GM12878 (cell line): Measurements from ENCODE around the gene SNAI3. TPM values are rescaled to one million over a fixed set of nuclear protein-coding genes. Genes with fewer than 3 reads are reported as not detected.

Source experiments
- ATAC-seq: fragments of 200-7000 bp; cut with Tn5 transposase; 3 replicates; pipeline ENCODE4 v1.9.1; 2020; ENCODE audit warnings: mild to moderate bottlenecking, moderate library complexity
- BruUV-seq: library from RNA; stranded (reverse); fragments of 400-500 nt; replicated peaks from 2 replicates; lab custom pipeline; 2021; lab: Mats Ljungman, UMichigan
- CTCF ChIA-PET: fragments of 300-600 bp; sonication (Branson Sonifier 250); formaldehyde crosslinking; extraction: SDS; loops from one replicate; lab custom pipeline; 2021; ENCODE audit warnings: inconsistent platforms; lab: Yijun Ruan, JAX
- POLR2A ChIA-PET: fragments of 350-600 bp; formaldehyde crosslinking; extraction: SDS; loops from one replicate; lab custom pipeline; 2021; ENCODE audit warnings: inconsistent platforms; lab: Charles Lee
- RAD21 ChIA-PET: fragments of 300-600 bp; sonication (Branson Sonifier 250); formaldehyde crosslinking; loops from one replicate; lab custom pipeline; 2023; ENCODE audit warnings: antibody characterized with exemption; ENCODE audit not compliant: unreplicated experiment; lab: Charles Lee
- SMC1A ChIA-PET: fragments of 300-600 bp; sonication (Branson Sonifier 250); formaldehyde crosslinking; loops from one replicate; lab custom pipeline; 2023; ENCODE audit not compliant: unreplicated experiment, uncharacterized antibody; lab: Charles Lee
- DNase-seq: peaks from one replicate; pipeline ENCODE4 v3.0.0-alpha.2; 2011; ENCODE audit warnings: low read depth, low spot score
- FAIRE-seq: peaks from 3 replicates; lab custom pipeline; 2011; peaks lifted over from hg19 to GRCh38; lab: Jason Lieb, UNC
- H2AFZ ChIP-seq: 2 replicates; pipeline ENCODE4 v1.6.0; 2011; ENCODE audit warnings: low read depth, low read length, control low read depth; ENCODE audit not compliant: control insufficient read depth
- H3K27ac ChIP-seq: 2 replicates; pipeline ENCODE4 v1.5.1; 2011; ENCODE audit warnings: control low read depth; ENCODE audit not compliant: control insufficient read depth, insufficient read depth
- H3K27me3 ChIP-seq, 2 experiments: replicated peaks in 1 of 2; 2 replicates each; pipeline versions ENCODE4 v1.6.0 to v1.6.1; 2011; ENCODE audit warnings: low read length in 1 of 2; ENCODE audit not compliant: control insufficient read depth in 2 of 2, insufficient read depth in 2 of 2
- H3K36me3 ChIP-seq, 2 experiments: 2 replicates each; pipeline ENCODE4 v1.5.1; 2011; ENCODE audit warnings: low read length in 1 of 2; ENCODE audit not compliant: control insufficient read depth in 2 of 2, insufficient read depth in 2 of 2
- H3K4me1 ChIP-seq: 2 replicates; pipeline ENCODE4 v1.6.1; 2011; ENCODE audit warnings: mild to moderate bottlenecking, low read length, moderate library complexity, mixed read lengths; ENCODE audit not compliant: control insufficient read depth, insufficient read depth
- H3K4me2 ChIP-seq: 2 replicates; pipeline ENCODE4 v1.6.0; 2011; ENCODE audit warnings: control low read depth; ENCODE audit not compliant: control insufficient read depth, insufficient read depth
- H3K4me3 ChIP-seq: fragments of 200-600 bp; sonication (generic); 2 replicates; pipeline ENCODE4 v1.5.1; 2016
- H3K79me2 ChIP-seq: 2 replicates; pipeline ENCODE4 v1.6.0; 2011; ENCODE audit warnings: low read length; ENCODE audit not compliant: control insufficient read depth, insufficient read depth
- H3K9ac ChIP-seq: 2 replicates; pipeline ENCODE4 v1.8.0; 2011; ENCODE audit warnings: low read length, control low read depth, mixed read lengths; ENCODE audit not compliant: control insufficient read depth, insufficient read depth
- H3K9me3 ChIP-seq: replicated peaks from 3 replicates; pipeline ENCODE4 v1.5.1; 2011; ENCODE audit warnings: mild to moderate bottlenecking, low read length; ENCODE audit not compliant: control insufficient read depth, insufficient read depth
- H4K20me1 ChIP-seq: 2 replicates; pipeline ENCODE4 v1.6.0; 2011; ENCODE audit not compliant: control insufficient read depth, insufficient read depth
- CBX5 ChIP-seq: sonication (generic); IDR thresholded peaks from 2 replicates; pipeline ENCODE4 v1.6.1; 2016; ENCODE audit warnings: low read depth, moderate library complexity, mild to moderate bottlenecking, inconsistent platforms
- CREM ChIP-seq: IDR thresholded peaks from 2 replicates; pipeline ENCODE4 v1.6.1; 2014; ENCODE audit warnings: antibody characterized with exemption, low read depth
- IKZF1 ChIP-seq: fragments of 450-650 bp; conservative IDR thresholded peaks from 2 replicates; pipeline ENCODE4 v1.6.1; 2017; ENCODE audit warnings: antibody characterized with exemption, mild to moderate bottlenecking
- KLF5 ChIP-seq: fragments of 450-650 bp; IDR thresholded peaks from 2 replicates; pipeline ENCODE4 v1.6.1; 2014; ENCODE audit warnings: mild to moderate bottlenecking; ENCODE audit not compliant: partially characterized antibody
- MEF2A ChIP-seq: IDR thresholded peaks from 2 replicates; pipeline ENCODE4 v1.6.1; 2011; ENCODE audit warnings: low read depth, mild to moderate bottlenecking, low read length, moderate library complexity; ENCODE audit not compliant: insufficient read depth
- PAX8 ChIP-seq: fragments of 450-650 bp; IDR thresholded peaks from 2 replicates; pipeline ENCODE4 v1.6.1; 2017; ENCODE audit warnings: mild to moderate bottlenecking, moderate library complexity
- POLR2A ChIP-seq: IDR thresholded peaks from 2 replicates; pipeline ENCODE4 v1.6.1; 2011; ENCODE audit warnings: low read depth, mild to moderate bottlenecking, low read length
- RAD51 ChIP-seq: fragments of 450-650 bp; IDR thresholded peaks from 2 replicates; pipeline ENCODE4 v1.6.1; 2016; ENCODE audit warnings: moderate library complexity, mild to moderate bottlenecking, inconsistent platforms
- RELA ChIP-seq: fragments of 450-650 bp; IDR thresholded peaks from 2 replicates; pipeline ENCODE4 v1.8.0; 2014; ENCODE audit warnings: borderline replicate concordance; ENCODE audit not compliant: partially characterized antibody
- SUZ12 ChIP-seq: fragments of 200-600 bp; sonication (generic); IDR thresholded peaks from one replicate; pipeline ENCODE4 v1.6.1; 2018; ENCODE audit warnings: antibody characterized with exemption, mild to moderate bottlenecking; ENCODE audit not compliant: unreplicated experiment
- TARDBP ChIP-seq: IDR thresholded peaks from 2 replicates; pipeline ENCODE4 v1.6.1; 2016; ENCODE audit warnings: borderline replicate concordance
- TBL1XR1 ChIP-seq: IDR thresholded peaks from 2 replicates; pipeline ENCODE4 v1.6.1; 2012; ENCODE audit warnings: low read depth, low read length, improper control_type of control experiment
- ZBTB4 ChIP-seq: fragments of 450-650 bp; formaldehyde crosslinking; IDR thresholded peaks from 2 replicates; pipeline ENCODE4 v1.4.0; 2022; ENCODE audit warnings: mild to moderate bottlenecking, moderate library complexity
- ZNF384 ChIP-seq: IDR thresholded peaks from 2 replicates; pipeline ENCODE4 v1.6.1; 2012; ENCODE audit warnings: low read depth, mild to moderate bottlenecking, low read length, improper control_type of control experiment, borderline replicate concordance
- ZNF592 ChIP-seq: fragments of 450-650 bp; IDR thresholded peaks from 2 replicates; pipeline ENCODE4 v1.6.1; 2017; ENCODE audit warnings: mild to moderate bottlenecking, moderate library complexity
- WGBS: methylation state at CpG from one replicate; pipeline ENCODE4 v1.1.6; 2016; ENCODE audit warnings: low lambda C conversion rate; ENCODE audit not compliant: insufficient replicate concordance, insufficient coverage; ENCODE audit errors: missing lambda C conversion rate; 5-methylcytosine and 5-hydroxymethylcytosine counted together
- in situ Hi-C: fragments of 300-500 bp; cut with MboI; formaldehyde crosslinking; loops from 9 replicates; pipeline ENCODE4 v1.14.3; 2018; ENCODE audit warnings: mixed read lengths
- intact Hi-C: fragments of 100-400 bp; cut with micrococcal nuclease; formaldehyde crosslinking; loops from one replicate; pipeline ENCODE4 v1.14.2; 2022; ENCODE audit not compliant: unreplicated experiment
- polyA plus RNA-seq, 11 experiments: library from polyadenylated mRNA; depleted of rRNA in 4 of 11; unstranded in 6 of 11; stranded (reverse) in 5 of 11; fragments of >200 nt; fragmentation: Nextera tagmentation in 4 of 11; fragmentation: Illumina TruSeq in 1 of 11; extraction: Ambion mirVana in 4 of 11; extraction: Trizol in 1 of 11; gene quantifications; 1 replicate in 1 of 11; 2 replicates in 10 of 11; pipeline versions ENCODE4 v1.2.1 to v1.2.3, GENCODE V29; 2011 to 2016; ENCODE audit warnings: inconsistent platforms in 2 of 11, missing spikeins in 2 of 11, low read depth in 1 of 11
- total RNA-seq, 4 experiments: library from RNA; depleted of rRNA in 3 of 4; stranded (reverse); fragments of >200 nt in 3 of 4; fragmentation: Illumina TruSeq in 1 of 4; extraction: Trizol in 1 of 4; gene quantifications; 2 replicates each; pipeline versions ENCODE4 v1.2.1 to v1.2.3, GENCODE V29; 2013 to 2021

Gene SNAI3
- total and polyA plus RNA-seq, 10 of the 15 experiments (the other 5 are each of a cell fraction or from before 2014, with no cell fraction given): 0.21 to 7.4 (median 3.0) TPM

- ATAC-seq: no peak
- POLR2A ChIA-PET: no interaction called here
- no peak for FAIRE-seq
Observed at GRCh38 chr16:88677721-88678120, 8.6 kb downstream of the SNAI3 start.

More at GRCh38 chr16:88677721-88678120, 8.6 kb downstream of the SNAI3 start:
- Histone ChIP-seq H3K4me1 (peaks cover 20% of the 10 kb centered on the region), H4K20me1 (no peaks in the 10 kb centered on the region), H3K9me3 (no peaks in the 10 kb centered on the region), H3K4me3 (no peak overlapping the region), H3K27me3 (no peaks in the 10 kb centered on the region), H3K27ac (no peak overlapping the region), H3K36me3 (no peaks in the 10 kb centered on the region), H3K79me2 (no peaks in the 10 kb centered on the region; the same call in 1 of the 2 replicates), H3K4me2 (no peak overlapping the region), H3K9ac (no peak overlapping the region), H2AFZ (no peak overlapping the region)
- ChIA-PET RAD21 (no interaction called here), CTCF (no interaction called here), SMC1A (no interaction called here)
- WGBS: 90% methylated on average over 13 of the region's 13 CpGs
- no peak for DNase-seq
- BruUV-seq: no TSS peak
- in situ Hi-C loops (no loop called here), intact Hi-C loops (no loop called here)
- TF ChIP-seq CBX5: no peak
- no peak for TF ChIP-seq MEF2A
- no peak for TF ChIP-seq RAD51
- no peak for TF ChIP-seq KLF5
- TF ChIP-seq POLR2A: no peak
- no peak for TF ChIP-seq TARDBP
- TF ChIP-seq SUZ12: no peak
- no peak for TF ChIP-seq RELA
- no peak for TF ChIP-seq ZNF592
- no peak for TF ChIP-seq ZNF384
- TF ChIP-seq ZBTB4 (CRISPR knock-in tag): no peak
- TF ChIP-seq TBL1XR1: no peak
- TF ChIP-seq PAX8: no peak
- no peak for TF ChIP-seq IKZF1
- no peak for TF ChIP-seq CREM
